C4-2B (cell line): ENCODE results near the gene CDK5RAP3.

ENCODE experiments used
- ZFX ChIP-seq: fragments of 450-650 bp; IDR thresholded peaks from 2 replicates; pipeline ENCODE4 v1.6.1; 2017
- TF ChIP-seq, protein P1 (sequence below): fragments of 450-650 bp; conservative IDR thresholded peaks from 2 replicates; pipeline ENCODE4 v1.5.1; 2017; ENCODE audit warnings: mild to moderate bottlenecking

DNA sequence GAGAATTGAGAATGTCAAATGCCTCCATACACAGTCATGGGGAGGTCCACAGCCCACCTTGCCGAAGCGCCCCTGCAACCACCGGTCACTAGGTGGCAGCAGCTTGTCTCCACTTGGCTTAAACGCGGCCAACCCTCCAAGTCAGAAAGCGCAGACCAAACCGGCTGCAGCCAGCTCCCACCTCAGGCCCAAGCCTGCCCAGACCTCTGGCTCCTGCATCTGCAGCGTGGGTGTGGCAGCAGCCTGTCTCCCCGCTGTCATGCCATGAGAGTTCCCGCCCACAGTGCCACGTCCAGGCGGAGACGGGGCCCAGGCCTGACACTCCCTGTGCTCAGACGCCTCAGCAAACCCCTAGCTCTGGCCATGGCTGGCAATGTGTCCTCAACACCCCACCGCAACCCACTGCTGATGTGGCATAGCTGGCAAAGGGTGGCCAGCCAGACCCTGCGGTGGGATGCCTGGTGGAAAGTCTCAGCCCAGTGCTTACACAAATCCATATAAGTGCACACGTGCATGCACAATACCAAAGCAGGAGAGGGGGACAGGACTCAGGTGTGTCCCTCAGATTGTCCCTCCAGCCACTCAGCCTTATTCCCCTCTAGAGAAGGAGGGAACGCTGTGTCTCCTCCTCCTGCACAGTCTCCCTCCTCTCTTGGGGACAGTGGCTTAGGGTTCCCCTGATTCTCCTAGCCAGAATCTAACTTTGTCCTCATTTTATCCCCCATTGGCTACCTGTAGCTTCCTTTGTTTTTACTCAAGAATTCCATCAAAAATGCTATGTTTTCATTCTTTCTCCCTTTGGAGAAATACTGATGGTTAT is 55.8 kb downstream of the CDK5RAP3 start:
- TF ChIP-seq, protein P1, sequence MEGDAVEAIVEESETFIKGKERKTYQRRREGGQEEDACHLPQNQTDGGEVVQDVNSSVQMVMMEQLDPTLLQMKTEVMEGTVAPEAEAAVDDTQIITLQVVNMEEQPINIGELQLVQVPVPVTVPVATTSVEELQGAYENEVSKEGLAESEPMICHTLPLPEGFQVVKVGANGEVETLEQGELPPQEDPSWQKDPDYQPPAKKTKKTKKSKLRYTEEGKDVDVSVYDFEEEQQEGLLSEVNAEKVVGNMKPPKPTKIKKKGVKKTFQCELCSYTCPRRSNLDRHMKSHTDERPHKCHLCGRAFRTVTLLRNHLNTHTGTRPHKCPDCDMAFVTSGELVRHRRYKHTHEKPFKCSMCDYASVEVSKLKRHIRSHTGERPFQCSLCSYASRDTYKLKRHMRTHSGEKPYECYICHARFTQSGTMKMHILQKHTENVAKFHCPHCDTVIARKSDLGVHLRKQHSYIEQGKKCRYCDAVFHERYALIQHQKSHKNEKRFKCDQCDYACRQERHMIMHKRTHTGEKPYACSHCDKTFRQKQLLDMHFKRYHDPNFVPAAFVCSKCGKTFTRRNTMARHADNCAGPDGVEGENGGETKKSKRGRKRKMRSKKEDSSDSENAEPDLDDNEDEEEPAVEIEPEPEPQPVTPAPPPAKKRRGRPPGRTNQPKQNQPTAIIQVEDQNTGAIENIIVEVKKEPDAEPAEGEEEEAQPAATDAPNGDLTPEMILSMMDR: peak; percentile 93
- TF ChIP-seq ZFX: no peak
